Omental fat pad (tissue), 4 donors: ENCODE results near the gene AFDN. TPM values are rescaled to one million over a fixed set of nuclear protein-coding genes. Genes with fewer than 3 reads are reported as not detected.

Experiments
- ATAC-seq: fragments of 150-250 bp; one replicate; pipeline ENCODE4 v1.9.1; 2016; ENCODE audit warnings: mild to moderate bottlenecking, moderate library complexity; ENCODE audit not compliant: low FRiP score
- DNase-seq: peaks from one replicate; pipeline ENCODE4 v3.0.0-alpha.2; 2019; ENCODE audit warnings: low spot score
- CTCF ChIP-seq, 3 donors: fragments of 450-650 bp; IDR thresholded peaks; one replicate each; pipeline ENCODE4 v1.5.1; 2016 to 2017; ENCODE audit warnings: antibody characterized with exemption in 3 of 3, mild to moderate bottlenecking in 3 of 3, moderate library complexity in 2 of 3
- total RNA-seq, 4 donors: library from RNA; depleted of rRNA; stranded (reverse); fragments of >200 nt; gene quantifications; one replicate each; pipeline ENCODE4 v1.1.0, GENCODE V29; 2016

The AFDN gene
- total RNA-seq, 4 donors from 2014 or later: 114 to 166 (median 125) TPM

- ATAC-seq (no peak), DNase-seq (no peak)
- no peak for TF ChIP-seq CTCF (IDR thresholded peaks at IDR 0.05)
These were observed 151.2 kb downstream of the AFDN start for GRCh38 chr6:167977717-167978467.

- ATAC-seq: no peak
- DNase-seq: no peak
- no peak for TF ChIP-seq CTCF (IDR thresholded peaks at IDR 0.05)
These were observed 151.9 kb downstream of the AFDN start for GRCh38 chr6:167978607-167979006.

GRCh38 chr6:167979436-167980139, 152.9 kb downstream of the AFDN start:
- DNase-seq: no peak
- no peak for ATAC-seq
- no peak for TF ChIP-seq CTCF (IDR thresholded peaks at IDR 0.05)

GRCh38 chr6:167980911-167981580, 154.3 kb downstream of the AFDN start:
- no peak for DNase-seq
- ATAC-seq: no peak
- TF ChIP-seq CTCF (IDR thresholded peaks at IDR 0.05): no peak

GRCh38 chr6:167981916-167982462, 155.3 kb downstream of the AFDN start:
- TF ChIP-seq CTCF (IDR thresholded peaks at IDR 0.05): no peak
- ATAC-seq: no peak

GRCh38 chr6:167984144-167984719, 157.5 kb downstream of the AFDN start:
- no peak for DNase-seq
- TF ChIP-seq CTCF (IDR thresholded peaks at IDR 0.05): no peak
- ATAC-seq: no peak

More at GRCh38 chr6:167981916-167982462, 155.3 kb downstream of the AFDN start:
- DNase-seq: no peak
